NCI-H1092 (cell line): Measurements from ENCODE around the gene STK33.

ENCODE experiments used
- DNase-seq: peaks from one replicate; lab custom pipeline; 2025; lab: John Stamatoyannopoulos, UW

The STK33 gene

DNA sequence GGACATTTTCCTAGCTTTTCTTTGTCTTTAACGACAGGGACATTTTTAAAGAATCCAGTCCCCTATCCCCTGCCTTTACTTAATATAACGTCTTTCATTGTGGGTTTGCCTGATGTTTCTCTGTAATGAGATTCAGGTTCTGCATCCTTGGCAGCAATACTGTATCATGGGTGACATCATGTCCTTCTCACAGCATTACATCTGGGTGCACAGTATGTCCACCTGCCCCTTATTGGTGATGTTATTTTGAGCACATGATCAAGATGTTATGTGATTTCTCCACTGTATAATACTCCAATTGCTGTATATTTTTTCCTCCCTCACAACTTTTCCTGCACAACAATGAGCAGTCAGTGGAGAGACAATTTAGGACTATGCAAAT, 9.7 kb upstream of the STK33 start:
- no peak for DNase-seq

DNA sequence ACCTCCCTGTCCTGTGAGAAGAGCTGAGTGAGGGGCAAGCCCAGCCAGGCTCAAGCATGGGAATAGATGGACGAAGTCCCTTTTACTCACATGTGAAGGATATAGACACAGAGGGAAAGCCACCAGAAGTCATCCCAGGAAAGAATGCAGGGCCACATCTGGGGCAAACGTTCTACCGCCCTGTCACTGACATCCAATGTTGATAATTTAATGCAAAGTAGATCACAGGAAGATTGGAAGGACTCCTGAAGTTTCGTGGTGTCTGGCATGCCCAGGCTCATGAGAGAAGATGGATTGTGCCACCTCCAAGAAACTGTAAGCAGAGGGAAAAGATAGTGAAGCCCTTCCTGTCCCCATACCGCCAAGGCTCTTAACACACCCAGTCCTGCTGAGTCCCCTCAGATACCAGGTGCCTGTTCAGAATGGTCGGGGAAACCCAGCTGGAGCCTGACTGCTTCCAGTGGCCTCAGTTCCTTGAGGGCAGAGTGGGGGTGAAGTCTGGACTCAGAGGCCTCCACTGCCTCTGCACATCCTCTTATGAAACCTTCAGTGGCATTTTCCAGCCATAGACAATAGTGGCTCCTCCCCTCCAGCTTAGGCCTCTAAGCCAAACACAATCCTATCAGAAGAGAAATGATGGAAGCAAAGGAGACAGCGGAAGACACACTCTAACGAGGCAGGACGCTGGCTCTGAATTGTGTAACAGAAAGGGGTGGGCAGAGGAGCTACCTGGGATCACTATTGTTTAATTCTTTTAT, 7.5 kb upstream of the STK33 start:
- no peak for DNase-seq

DNA sequence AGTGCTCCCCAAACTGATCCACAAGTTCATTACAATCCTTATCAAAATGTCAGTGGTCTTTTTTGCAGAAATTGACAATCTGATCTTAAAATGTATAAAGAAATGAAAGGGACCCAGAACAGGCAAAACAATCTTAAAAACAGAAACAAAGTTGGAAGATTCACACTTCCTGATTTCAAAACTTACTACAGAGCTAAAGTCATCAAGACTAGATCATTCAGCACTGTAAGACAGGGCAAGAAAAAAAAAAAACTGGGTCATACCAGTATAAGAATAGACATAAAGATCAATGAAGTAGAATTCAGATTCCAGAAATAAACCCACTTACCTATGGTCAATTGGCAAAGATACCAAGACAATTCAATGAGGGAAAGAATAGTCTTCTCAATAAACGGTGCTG, 4.5 kb upstream of the STK33 start:
- no peak for DNase-seq

DNA sequence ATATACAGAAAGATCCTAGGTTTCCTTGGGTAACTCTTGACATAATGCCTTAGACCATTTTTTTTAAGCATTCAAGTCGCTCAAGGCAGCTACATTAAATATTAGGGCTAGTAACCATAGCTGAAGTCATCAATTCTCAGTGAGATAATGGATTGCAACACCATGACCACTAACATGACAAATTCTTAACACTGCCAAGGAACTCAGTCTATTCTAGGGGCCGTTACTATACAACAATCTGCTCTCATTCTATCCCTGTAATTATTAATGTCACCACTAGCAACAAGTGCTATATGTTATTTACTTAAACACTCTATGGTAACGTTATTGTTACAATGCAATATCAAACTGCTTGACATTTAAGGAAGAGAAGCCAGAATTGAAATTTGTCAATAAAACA, 3.2 kb upstream of the STK33 start:
- DNase-seq = no peak

DNA sequence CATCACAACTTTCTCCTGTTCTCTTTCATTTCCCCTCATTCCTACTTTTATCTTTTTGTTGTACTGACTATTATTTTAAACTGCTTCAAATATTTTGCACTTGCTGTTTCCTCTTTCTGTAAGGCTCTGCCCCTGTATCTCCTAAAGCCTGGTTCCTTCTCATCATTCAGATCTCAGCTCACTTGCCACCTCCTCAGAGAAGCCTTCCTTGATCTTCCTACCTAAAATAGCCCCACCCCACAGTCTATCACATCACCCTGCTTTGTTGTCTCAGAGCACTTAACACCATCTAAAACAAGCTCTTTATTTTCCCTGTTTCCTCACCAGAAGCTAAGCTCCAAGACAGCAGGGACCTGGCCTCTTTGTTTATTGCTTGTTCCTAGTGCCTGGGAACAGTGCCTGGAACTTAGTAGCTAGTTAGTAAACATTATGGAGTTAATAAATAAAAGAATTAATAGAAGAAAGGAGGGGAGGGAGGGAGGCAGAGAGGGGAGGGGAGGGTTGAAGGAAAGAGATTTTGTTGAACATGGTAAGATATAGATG, 2.5 kb upstream of the STK33 start:
- DNase-seq = no peak

DNA sequence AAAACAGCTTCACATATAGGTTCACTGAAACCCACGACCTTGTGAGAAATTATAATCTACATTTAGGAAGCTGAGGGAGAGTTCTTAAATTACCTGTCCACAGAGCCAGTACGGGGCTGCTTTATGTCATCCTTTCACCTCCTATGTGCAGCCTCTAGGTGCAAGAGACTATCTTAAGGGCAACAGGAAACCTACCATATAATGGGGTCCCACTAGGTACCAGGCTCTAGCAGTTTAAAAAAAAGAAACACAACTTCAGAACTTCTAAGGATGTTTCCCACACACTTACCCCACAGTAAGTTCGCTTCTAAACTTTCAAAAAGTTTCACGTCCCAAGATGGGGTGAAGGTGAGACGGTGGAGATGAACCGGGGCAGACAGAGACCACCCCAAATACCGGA, 573 bp downstream of the STK33 start:
- DNase-seq = no peak

DNA sequence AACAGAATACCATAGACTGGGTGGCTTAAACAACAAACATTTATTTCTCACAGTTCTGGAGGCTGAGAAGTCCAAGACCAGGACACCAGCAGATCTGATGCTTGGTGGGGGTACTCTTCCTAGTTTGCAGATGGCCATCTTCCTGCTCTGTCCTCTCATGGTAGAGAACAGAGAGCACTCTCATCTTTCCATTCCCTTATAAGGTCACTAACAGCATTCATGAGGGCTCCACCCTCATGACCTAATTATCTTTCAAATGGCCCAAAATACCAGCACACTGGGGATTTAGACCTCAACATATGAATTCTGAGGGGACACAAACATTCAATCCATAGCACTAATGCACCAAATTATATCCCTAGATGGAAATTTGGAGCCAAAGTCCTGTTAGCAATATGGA, 6.1 kb downstream of the STK33 start:
- no peak for DNase-seq

DNA sequence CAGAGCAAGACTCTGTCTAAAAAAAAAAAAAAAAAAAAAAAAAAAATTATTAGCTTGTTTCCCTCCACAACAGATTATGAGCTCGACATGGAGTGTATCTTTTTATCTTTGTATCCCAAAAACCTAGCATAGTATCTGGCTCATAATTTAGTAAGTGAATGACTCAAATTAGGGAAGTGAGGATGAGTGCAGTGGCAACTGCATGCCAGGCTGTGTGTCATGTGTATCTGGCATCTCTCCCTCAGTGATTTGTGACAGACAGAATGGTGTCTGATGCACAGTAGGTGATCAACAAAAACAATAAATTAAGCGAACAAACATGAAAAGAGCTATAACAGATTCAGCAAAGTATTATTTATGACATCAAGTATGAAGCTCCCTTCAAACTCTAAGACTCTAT, 7.2 kb downstream of the STK33 start:
- DNase-seq = no peak

DNA sequence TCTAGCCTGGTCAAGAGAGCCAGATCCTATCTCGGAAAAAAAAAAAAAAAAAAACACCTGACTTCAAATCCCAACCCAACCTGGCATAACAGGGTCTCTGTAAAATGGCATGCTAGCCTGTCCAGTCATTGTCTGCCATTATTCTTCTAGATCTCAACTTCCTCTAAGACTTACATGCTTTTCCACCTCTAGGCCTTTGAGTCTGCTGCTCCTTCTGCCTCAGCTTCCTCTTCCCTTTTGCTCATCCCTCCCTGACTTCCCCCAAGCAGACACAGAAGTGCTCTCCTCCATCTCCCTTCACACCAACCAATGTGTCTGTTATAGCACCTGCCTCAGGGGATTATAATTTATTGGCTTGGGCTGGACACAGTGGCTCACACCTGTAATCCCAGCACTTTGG, 7.8 kb downstream of the STK33 start:
- no peak for DNase-seq

DNA sequence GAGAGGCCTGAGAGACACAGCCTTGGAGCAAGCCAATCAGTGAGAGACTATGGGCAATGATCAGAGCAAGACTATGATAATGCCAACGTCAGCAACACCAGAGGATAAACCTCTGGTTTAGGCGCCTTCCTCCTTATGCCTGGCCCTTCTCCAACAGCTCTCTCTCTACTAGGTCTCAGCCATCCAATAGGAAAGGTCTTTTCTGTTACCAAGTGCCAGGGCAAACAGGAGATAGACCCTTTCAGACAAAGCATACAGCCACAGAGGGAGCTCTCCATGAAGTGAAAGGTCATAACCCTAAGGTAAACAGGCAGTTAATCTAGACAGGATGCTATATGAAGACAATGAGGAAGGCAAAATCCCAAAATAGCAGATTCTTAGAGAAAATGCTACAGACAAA, 9.5 kb downstream of the STK33 start:
- DNase-seq = peak; percentile 61

DNA sequence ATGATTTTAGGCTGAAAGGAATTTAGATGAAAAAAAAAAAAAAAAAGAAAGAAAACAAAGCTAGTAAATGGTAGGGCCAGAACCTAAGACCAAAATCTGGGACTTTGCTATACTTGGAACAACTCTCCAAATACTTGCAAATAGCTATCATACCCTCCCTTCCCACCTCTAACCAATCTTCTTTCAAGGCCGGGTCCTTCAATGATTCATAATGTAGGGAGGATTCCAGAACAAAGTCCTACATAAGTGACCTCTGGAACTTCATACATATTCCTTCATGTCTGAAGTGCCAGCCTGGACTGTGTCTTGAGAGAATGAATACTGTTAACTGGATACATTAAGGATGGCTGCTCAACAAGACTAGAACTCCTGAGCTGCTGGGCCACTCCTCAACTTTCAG, 9.9 kb downstream of the STK33 start:
- DNase-seq = no peak

DNA sequence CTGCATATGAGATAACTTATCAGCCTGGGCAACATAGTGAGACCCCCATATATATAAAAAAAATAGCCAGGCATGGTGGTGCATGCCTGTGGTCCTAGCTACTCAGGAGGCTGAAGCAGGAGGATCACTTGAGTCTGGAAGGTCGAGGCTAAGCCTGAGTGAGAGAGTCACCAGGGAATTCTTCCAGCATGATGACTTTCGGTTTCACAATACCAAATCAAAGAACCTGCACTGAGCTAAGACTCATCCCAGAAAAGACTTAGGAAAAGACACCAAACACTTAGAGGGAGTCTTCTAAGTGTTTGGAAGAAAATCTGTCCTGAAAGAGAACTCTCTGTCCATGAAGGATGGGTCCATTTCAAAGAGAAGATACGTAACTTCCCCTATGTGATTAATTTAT, 12.7 kb downstream of the STK33 start:
- DNase-seq = no peak

DNA sequence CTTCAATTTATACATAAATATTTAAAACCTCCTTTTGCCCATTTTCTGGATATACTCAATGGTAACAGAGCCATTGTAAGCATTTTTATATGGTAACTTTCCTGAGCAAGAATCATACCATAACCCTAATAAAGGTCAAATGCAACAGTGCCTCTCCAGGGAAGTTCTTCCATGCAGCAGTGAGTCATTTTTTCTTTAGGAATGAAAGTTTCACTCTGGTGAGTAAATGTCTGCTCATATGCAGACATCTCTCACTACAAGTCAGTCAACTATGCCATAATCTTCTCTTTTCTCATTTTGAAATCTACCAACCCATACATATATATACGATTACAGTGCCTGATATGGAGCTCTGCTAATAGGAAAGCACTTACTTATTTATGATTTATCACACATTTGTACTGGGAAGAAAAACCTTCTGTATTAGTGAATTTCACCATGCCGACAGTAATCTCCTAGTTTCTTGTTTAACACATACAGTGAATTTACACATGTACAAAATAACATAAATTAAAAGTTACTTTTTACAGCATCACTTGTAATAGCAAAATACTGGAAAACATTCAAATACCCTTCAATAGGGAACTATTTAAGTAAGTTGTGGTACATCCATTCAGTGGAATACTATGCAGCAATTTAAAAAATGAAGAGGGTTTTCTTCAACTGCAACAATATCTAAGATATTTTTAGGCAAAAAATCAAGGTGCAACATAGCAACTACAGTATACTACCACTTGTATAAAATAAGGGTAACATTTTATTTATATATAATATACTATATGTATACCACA, 16.0 kb downstream of the STK33 start:
- DNase-seq = no peak

DNA sequence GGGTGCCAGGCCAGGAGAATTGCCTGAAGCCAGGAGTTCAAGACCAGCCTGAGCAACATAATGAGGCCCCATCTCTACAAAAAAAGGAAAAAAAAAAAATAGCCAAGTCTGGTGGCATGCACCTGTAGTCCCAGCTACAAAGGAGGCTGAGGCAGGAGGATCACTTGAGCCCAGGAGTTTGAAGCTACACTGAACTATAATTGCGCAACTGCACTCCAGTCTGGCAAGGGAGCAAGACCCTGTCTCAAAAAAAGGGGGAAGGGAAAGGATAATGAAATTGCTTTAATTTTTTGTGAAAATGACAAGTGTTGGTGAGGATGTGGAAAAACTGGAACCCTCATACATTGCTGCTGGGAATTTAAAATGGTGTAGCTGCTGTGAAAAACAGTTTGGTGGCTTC, 19.2 kb downstream of the STK33 start:
- no peak for DNase-seq

DNA sequence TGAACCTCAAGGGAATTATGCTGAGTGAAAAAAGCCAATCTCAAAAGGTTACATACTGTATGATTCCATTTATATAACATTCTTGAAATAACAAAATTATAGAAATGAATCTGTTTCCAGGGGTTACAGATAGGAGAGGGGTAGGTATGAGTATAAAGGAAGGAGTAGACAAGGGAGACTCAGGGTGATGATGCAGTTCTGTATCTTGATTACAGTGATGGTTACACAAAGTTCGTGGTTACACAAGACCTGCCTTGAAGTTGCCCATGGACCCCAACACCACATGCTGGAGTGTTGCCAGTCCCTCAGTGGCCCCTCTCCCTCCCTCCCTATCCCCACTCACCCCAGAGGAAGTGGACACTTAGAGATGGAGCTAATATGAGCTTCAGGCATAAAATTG, 20.3 kb downstream of the STK33 start:
- no peak for DNase-seq

DNA sequence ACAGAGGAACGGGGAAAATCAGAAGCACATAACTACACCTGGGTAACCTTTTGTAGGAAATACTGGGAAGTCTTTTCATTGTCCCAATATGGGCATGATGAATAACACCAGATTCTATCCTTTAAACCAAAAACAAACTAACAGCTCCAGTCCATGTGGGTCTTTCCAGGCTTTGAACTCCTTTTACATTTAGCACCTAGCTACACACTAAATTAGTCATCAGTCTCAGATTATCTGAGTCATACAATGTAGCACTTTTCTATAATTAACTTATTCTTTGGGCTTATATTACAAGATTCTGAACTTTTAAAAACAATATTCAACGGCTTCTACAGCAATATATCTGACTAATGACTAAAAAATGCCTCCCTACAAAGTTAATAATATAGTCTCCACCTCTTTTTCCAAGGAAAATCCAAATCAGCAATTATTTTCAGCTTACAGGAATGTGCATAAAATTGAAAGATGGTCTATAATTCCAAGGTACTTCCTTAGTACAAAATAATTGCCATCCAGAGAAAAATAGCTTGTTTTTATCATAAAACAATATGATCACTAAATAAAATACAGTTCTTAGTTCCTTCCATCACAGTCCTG, 26.3 kb downstream of the STK33 start:
- no peak for DNase-seq

DNA sequence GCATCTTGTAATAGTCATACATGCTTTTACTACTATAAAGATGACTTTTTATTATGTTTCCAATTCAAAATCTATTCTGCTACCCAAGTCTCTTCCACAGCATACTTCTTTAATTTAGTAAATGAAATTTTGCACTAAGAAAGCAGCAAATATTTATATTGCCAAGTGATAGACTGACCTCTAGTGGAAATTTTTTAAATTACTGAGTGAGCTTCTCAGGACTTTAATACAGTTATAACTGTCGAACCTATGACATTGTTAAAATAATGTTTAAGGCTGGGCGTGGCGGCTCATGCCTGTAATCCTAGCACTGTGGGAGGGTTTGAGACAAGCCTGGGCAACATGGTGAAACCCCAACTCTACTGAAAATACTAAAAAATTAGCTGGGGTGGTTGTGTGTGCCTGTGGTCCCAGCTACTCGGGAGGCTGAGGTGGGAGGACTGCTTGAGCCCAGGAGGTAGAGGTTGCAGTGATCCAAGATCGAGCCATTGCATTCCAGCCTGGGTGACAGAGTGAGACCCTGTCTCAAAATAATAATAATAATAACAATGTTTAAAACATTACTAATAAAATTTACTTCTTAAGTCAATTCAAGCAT, 27.3 kb downstream of the STK33 start:
- peak; percentile 48 for DNase-seq

DNA sequence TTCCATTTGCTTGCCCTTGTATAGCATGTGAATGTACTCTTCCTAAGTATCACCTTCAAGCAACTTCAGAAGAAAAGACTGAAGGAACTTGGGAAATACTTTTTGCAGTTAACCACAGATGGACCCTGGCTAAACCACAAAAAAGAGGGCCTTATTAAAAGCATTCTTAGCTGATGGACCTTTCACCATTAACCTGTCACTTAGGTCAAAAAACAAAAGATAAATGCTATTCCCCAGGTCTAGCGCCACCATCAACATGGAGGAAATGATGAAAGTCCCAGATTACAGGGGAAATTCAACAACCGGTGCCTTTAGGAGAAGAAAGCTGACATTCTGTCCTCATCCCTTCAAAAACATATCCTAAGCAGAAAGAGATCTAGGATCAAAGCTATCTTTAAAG, 29.5 kb downstream of the STK33 start:
- DNase-seq = no peak

DNA sequence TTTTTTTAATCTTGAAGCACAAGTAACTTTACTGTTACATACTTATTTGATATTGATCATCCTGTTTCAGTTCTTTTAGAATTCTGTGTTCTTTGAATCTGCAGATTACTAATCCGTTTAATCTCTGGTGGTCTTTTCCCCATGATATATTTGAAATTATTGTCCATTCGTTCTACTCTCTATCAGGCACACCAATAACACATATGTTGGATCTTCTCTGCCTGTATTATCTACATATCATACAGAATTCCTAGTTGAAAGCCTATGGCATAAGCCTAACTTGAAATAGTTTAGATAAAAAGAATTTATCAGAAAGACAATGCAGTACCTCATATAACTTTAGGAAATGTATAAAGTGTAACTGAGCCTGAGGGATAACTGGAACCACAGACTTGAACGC, 32.6 kb downstream of the STK33 start:
- no peak for DNase-seq

DNA sequence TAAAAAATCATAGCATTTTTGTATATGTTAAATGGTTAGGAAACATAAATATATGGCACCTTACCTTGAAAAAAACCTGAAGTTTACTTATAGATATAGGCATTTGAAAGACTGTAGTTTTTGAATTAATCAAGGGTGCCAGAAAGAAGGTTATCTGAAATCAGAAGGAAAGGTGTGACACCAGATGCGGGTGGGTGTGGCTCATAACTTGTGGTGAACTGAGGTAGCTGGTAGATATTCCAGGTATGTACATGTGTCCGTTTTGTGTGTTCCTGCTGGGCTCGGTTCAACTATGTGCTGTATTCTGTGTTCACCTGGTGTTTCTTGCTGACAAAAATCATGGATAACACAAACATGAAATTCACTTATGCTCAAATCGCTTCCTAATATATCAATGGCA, 35.6 kb downstream of the STK33 start:
- no peak for DNase-seq

DNA sequence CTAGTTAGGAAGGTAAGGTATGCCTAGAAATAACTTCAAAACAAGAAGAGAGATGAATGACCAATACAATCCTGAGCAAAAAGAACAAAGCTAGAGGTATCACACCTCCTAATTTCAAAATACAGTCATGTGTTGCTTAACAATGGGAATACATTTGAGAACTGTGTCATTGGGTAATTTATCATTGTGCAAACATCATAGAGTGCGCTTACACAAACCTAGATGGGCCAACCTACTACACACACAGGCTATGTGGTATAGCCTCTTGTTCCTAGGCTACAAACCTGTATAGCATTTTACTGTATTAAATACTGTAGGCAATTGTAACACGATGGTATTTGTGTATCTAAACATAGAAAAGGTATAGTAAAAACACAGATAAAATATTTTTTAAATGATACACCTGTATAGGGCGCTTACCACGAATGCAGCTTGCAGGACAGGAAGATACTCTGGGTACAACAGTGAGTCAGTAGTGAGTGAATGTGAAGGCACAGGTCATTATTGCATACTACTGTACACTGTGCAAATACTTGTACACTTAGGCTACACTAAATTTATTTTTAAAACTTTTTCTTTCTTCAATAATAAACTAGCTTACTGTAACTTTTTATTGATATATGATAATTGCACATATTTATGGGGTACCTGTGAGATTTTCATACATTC, 48.2 kb downstream of the STK33 start:
- DNase-seq = no peak

DNA sequence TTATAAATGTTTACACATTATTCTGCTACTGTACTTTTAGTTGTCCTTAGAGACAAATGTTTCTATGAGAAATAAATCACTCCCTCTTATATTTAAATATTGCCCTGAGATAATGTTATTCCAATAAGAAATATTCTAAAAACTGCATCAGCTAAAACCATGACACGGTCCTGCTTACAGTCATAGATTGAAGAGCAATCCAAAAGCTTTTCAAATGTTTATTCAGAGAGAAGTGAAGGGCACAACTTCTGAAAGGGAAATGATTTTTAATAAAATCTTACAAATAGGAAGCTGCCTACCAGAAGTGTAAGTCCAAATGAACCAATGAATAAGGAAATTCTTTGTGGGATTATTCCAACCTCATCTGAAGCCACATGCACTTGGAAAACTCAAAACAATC, 49.2 kb downstream of the STK33 start:
- DNase-seq = no peak
